HepG2 (cell line): Measurements from ENCODE around the gene DUS3L. TPM values are rescaled to one million over a fixed set of nuclear protein-coding genes. Genes with fewer than 3 reads are reported as not detected.

Experiments used
- E2F1 ChIP-seq: sonication (generic); formaldehyde crosslinking; IDR thresholded peaks from 2 replicates; pipeline ENCODE4 v1.5.0; 2020; ENCODE audit warnings: missing genetic modification reagents
- GABPB1 ChIP-seq: IDR thresholded peaks from 2 replicates; pipeline ENCODE4 v1.6.1; 2016; ENCODE audit warnings: mild to moderate bottlenecking, missing genetic modification reagents, moderate library complexity, missing compliant biosample characterization
- HBP1 ChIP-seq: IDR thresholded peaks from 2 replicates; pipeline ENCODE4 v1.6.1; 2016; ENCODE audit warnings: low read depth, control low read depth
- HHEX ChIP-seq: IDR thresholded peaks from 2 replicates; pipeline ENCODE4 v1.6.1; 2016; ENCODE audit warnings: control low read depth
- MAF1 ChIP-seq: sonication (generic); formaldehyde crosslinking; IDR thresholded peaks from 2 replicates; pipeline ENCODE4 v1.5.0; 2020; ENCODE audit warnings: missing genetic modification reagents, borderline replicate concordance
- MNT ChIP-seq: fragments of 450-650 bp; IDR thresholded peaks from 2 replicates; pipeline ENCODE4 v1.6.1; 2016
- NR3C1 ChIP-seq: sonication (generic); formaldehyde crosslinking; IDR thresholded peaks from 2 replicates; pipeline ENCODE4 v1.4.0; 2020; ENCODE audit warnings: missing genetic modification reagents
- SOX6 ChIP-seq, 2 experiments: fragments of 450-650 bp in 1 of 2; sonication (generic) in 1 of 2; formaldehyde crosslinking in 1 of 2; IDR thresholded peaks; 2 replicates each; pipeline versions ENCODE4 v1.4.0 to v1.6.1; 2017 to 2020; ENCODE audit warnings: antibody characterized with exemption in 1 of 2, mild to moderate bottlenecking in 1 of 2, missing genetic modification reagents in 1 of 2
- SP4 ChIP-seq: sonication (generic); formaldehyde crosslinking; IDR thresholded peaks from 2 replicates; pipeline ENCODE4 v1.8.1; 2023; ENCODE audit warnings: mild to moderate bottlenecking, missing genetic modification reagents
- TCF7L2 ChIP-seq: IDR thresholded peaks from 2 replicates; pipeline ENCODE4 v1.6.1; 2011; ENCODE audit warnings: mild to moderate bottlenecking, low read depth, low read length, moderate library complexity
- TEF ChIP-seq: sonication (generic); formaldehyde crosslinking; IDR thresholded peaks from 2 replicates; pipeline ENCODE4 v1.5.0; 2020; ENCODE audit warnings: missing genetic modification reagents
- THAP7 ChIP-seq: sonication (generic); formaldehyde crosslinking; IDR thresholded peaks from 2 replicates; pipeline ENCODE4 v1.8.1; 2023; ENCODE audit warnings: mild to moderate bottlenecking, missing genetic modification reagents
- THYN1 ChIP-seq: sonication (generic); formaldehyde crosslinking; IDR thresholded peaks from 2 replicates; pipeline ENCODE4 v1.8.1; 2023; ENCODE audit warnings: low read depth, mild to moderate bottlenecking, moderate library complexity, missing genetic modification reagents, borderline replicate concordance
- ZFP36 ChIP-seq: fragments of 150-350 bp; IDR thresholded peaks from 2 replicates; pipeline ENCODE4 v1.6.1; 2018; ENCODE audit warnings: borderline replicate concordance, low read length, low read depth; ENCODE audit not compliant: partially characterized antibody
- ZMYM2 ChIP-seq: sonication (generic); formaldehyde crosslinking; IDR thresholded peaks from 2 replicates; pipeline ENCODE4 v1.8.0; 2022; ENCODE audit warnings: mild to moderate bottlenecking, missing genetic modification reagents
- ZNF496 ChIP-seq: sonication (generic); formaldehyde crosslinking; IDR thresholded peaks from 2 replicates; pipeline ENCODE4 v1.8.1; 2023; ENCODE audit warnings: mild to moderate bottlenecking, moderate library complexity, missing genetic modification reagents; ENCODE audit not compliant: insufficient replicate concordance
- ZNF605 ChIP-seq: sonication (generic); formaldehyde crosslinking; IDR thresholded peaks from 2 replicates; pipeline ENCODE4 v1.8.0; 2022; ENCODE audit warnings: mild to moderate bottlenecking, missing genetic modification reagents
- ZNF614 ChIP-seq: IDR thresholded peaks from 2 replicates; pipeline ENCODE4 v1.6.1; 2018; ENCODE audit warnings: missing biosample characterization, missing genetic modification reagents, inconsistent platforms, borderline replicate concordance
- ZSCAN5A ChIP-seq: sonication (generic); formaldehyde crosslinking; IDR thresholded peaks from 2 replicates; pipeline ENCODE4 v1.8.0; 2022; ENCODE audit warnings: mild to moderate bottlenecking, missing genetic modification reagents, borderline replicate concordance
- polyA plus RNA-seq, 8 experiments: library from polyadenylated mRNA; depleted of rRNA in 3 of 8; stranded (reverse) in 7 of 8; unstranded in 1 of 8; fragments of >200 nt; fragmentation: Illumina TruSeq in 4 of 8; extraction: Trizol in 4 of 8; gene quantifications; 2 replicates each; pipeline versions ENCODE4 v1.2.1 to v1.2.3, GENCODE V29; 2011 to 2016; ENCODE audit warnings: low read depth in 4 of 8, missing spikeins in 1 of 8, mixed read lengths in 1 of 8; ENCODE audit not compliant: insufficient read depth in 1 of 8
- total RNA-seq, 5 experiments: library from RNA; depleted of rRNA; stranded (reverse); fragments of >200 nt; fragmentation: Illumina TruSeq; extraction: Trizol; gene quantifications; 2 replicates each; pipeline ENCODE4 v1.2.3, GENCODE V29; 2016; ENCODE audit warnings: low read depth in 1 of 5

DUS3L gene
- total and polyA plus RNA-seq, 2 of the 13 experiments (the other 11 are each of a cell fraction or from before 2014, with no cell fraction given): 13.3 to 25.1 TPM

GRCh38 chr19:5827891-5828660 lies 37.1 kb upstream of the DUS3L start (continued):
- TF ChIP-seq NR3C1 (no peak), ZNF614 (peak; percentile 87), THYN1 (no peak), TEF (0 out of 2 replicates have a peak, but pooled peaks have one; percentile 36), HBP1 (CRISPR knock-in tag) (no peak), MNT (peak; percentile 18; the same call in 1 of the 2 replicates), SP4 (CRISPR knock-in tag) (peak; percentile 89), HHEX (no peak), ZNF496 (no peak), MAF1 (CRISPR knock-in tag) (no peak), ZNF605 (CRISPR knock-in tag) (peak; percentile 73), GABPB1 (CRISPR knock-in tag) (peak; percentile 79), ZFP36 (no peak), ZSCAN5A (CRISPR knock-in tag) (peak; percentile 91; the same call in 1 of the 2 replicates), E2F1 (CRISPR knock-in tag) (no peak), ZMYM2 (CRISPR knock-in tag) (peak; percentile 95), TCF7L2 (no peak), THAP7 (peak; percentile 81; the same call in 1 of the 2 replicates), SOX6 (IDR thresholded peaks at IDR 0.05) (no peak), SOX6 (CRISPR knock-in tag; IDR thresholded peaks at IDR 0.05) (peak; percentile 77)
